ENCODE data around the gene ITGB4.

DNA sequence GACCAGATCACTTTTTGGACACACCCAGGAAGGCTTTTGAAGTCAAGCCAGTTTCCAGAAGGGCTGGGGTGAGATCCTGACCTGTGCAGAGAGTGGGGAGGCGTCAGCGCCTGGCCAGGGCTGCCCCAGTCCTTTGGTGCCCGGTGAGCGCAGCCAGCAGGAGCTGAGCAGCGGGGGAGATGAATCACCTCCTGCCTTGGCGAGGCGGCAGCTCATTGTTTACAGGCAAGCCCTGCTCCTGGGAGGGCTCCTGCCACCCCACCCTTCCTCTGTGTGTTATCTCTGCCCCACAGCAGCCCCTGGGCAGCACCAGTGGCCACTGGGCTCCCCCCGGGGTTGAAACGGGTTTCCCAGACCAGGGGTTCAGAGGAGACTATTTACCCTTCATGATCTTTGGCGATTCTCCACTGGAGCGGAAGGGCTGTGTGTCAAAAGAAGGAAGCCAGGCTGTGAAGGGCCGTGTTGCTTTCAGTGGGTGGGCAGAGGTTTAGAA lies 14.1 kb upstream of the ITGB4 start:
- TF ChIP-seq, protein P1, sequence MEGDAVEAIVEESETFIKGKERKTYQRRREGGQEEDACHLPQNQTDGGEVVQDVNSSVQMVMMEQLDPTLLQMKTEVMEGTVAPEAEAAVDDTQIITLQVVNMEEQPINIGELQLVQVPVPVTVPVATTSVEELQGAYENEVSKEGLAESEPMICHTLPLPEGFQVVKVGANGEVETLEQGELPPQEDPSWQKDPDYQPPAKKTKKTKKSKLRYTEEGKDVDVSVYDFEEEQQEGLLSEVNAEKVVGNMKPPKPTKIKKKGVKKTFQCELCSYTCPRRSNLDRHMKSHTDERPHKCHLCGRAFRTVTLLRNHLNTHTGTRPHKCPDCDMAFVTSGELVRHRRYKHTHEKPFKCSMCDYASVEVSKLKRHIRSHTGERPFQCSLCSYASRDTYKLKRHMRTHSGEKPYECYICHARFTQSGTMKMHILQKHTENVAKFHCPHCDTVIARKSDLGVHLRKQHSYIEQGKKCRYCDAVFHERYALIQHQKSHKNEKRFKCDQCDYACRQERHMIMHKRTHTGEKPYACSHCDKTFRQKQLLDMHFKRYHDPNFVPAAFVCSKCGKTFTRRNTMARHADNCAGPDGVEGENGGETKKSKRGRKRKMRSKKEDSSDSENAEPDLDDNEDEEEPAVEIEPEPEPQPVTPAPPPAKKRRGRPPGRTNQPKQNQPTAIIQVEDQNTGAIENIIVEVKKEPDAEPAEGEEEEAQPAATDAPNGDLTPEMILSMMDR (IDR thresholded peaks at IDR 0.05 in 2 of 3, conservative IDR thresholded peaks at IDR 0.05 in 1 of 3; ENCODE audit: control insufficient read depth in 2 of 3, extremely low read depth in 1 of 3, insufficient read depth in 1 of 3, low read depth in 3 of 3, low read length in 3 of 3): no peak
- TF ChIP-seq RB1 (IDR thresholded peaks at IDR 0.05; ENCODE audit: borderline replicate concordance) (no peak), EP300 (IDR thresholded peaks at IDR 0.05; ENCODE audit: borderline replicate concordance in 1 of 2, control insufficient read depth in 1 of 2, low read depth in 2 of 2, low read length in 2 of 2) (no peak), HDAC2 (IDR thresholded peaks at IDR 0.05) (no peak), TCF7 (IDR thresholded peaks at IDR 0.05; ENCODE audit: borderline replicate concordance) (no peak), ATF3 (IDR thresholded peaks at IDR 0.05; ENCODE audit: borderline replicate concordance, extremely low read depth, low read depth, low read length) (no peak), HDAC6 (IDR thresholded peaks at IDR 0.05; ENCODE audit: unreplicated experiment) (no peak), POLR2A (IDR thresholded peaks at IDR 0.05; ENCODE audit: low read depth, low read length) (no peak), SUZ12 (IDR thresholded peaks at IDR 0.05; ENCODE audit: unreplicated experiment) (no peak), TARDBP (IDR thresholded peaks at IDR 0.05; ENCODE audit: borderline replicate concordance) (no peak), RELA (IDR thresholded peaks at IDR 0.05; ENCODE audit: borderline replicate concordance, partially characterized antibody) (no peak)
- TF ChIP-seq, protein P2, sequence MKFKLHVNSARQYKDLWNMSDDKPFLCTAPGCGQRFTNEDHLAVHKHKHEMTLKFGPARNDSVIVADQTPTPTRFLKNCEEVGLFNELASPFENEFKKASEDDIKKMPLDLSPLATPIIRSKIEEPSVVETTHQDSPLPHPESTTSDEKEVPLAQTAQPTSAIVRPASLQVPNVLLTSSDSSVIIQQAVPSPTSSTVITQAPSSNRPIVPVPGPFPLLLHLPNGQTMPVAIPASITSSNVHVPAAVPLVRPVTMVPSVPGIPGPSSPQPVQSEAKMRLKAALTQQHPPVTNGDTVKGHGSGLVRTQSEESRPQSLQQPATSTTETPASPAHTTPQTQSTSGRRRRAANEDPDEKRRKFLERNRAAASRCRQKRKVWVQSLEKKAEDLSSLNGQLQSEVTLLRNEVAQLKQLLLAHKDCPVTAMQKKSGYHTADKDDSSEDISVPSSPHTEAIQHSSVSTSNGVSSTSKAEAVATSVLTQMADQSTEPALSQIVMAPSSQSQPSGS (IDR thresholded peaks at IDR 0.05; ENCODE audit: low read length): no peak
